Loucy (cell line): ENCODE data around the gene UBR1.
A peak's percentile ranks its signal among the peaks of the same experiment; 100 is the strongest.

ENCODE experiments used
- H2AFZ ChIP-seq: fragments of 200-600 bp; sonication (generic); 2 replicates; pipeline ENCODE4 v1.6.0; 2016; ENCODE audit warnings: antibody characterized with exemption, mild to moderate bottlenecking, low read length, moderate library complexity
- H3F3A ChIP-seq: fragments of 200-600 bp; 2 replicates; pipeline ENCODE4 v1.6.0; 2016; ENCODE audit warnings: antibody characterized with exemption, low read depth, mild to moderate bottlenecking
- H3K27me3 ChIP-seq: fragments of 200-600 bp; sonication (generic); 2 replicates; pipeline ENCODE4 v1.6.1; 2014; ENCODE audit warnings: low read length, mild to moderate bottlenecking; ENCODE audit not compliant: insufficient read depth, poor library complexity, severe bottlenecking
- H3K36me3 ChIP-seq: fragments of 200-600 bp; sonication (generic); 2 replicates; pipeline ENCODE4 v1.6.1; 2016; ENCODE audit warnings: low read length; ENCODE audit not compliant: insufficient read depth
- H3K4me1 ChIP-seq: fragments of 200-600 bp; sonication (generic); 2 replicates; pipeline ENCODE4 v1.5.1; 2014; ENCODE audit warnings: low read length, mild to moderate bottlenecking; ENCODE audit not compliant: insufficient read depth, poor library complexity, severe bottlenecking
- H3K4me2 ChIP-seq: fragments of 200-600 bp; sonication (generic); 2 replicates; pipeline ENCODE4 v1.6.0; 2014; ENCODE audit warnings: antibody characterized with exemption, low read length, low read depth, mild to moderate bottlenecking; ENCODE audit not compliant: poor library complexity, severe bottlenecking
- H3K4me3 ChIP-seq: fragments of 200-600 bp; sonication (generic); 2 replicates; pipeline ENCODE4 v1.5.1; 2014; ENCODE audit warnings: low read length, mild to moderate bottlenecking, mixed read lengths; ENCODE audit not compliant: poor library complexity, severe bottlenecking
- H3K79me2 ChIP-seq: fragments of 200-600 bp; sonication (generic); 2 replicates; pipeline ENCODE4 v1.6.1; 2014; ENCODE audit warnings: low read length; ENCODE audit not compliant: insufficient read depth
- H3K9ac ChIP-seq: fragments of 200-600 bp; sonication (generic); 2 replicates; pipeline ENCODE4 v1.6.0; 2014; ENCODE audit warnings: mild to moderate bottlenecking, low read depth, low read length, moderate library complexity; ENCODE audit not compliant: poor library complexity, severe bottlenecking
- H3K9me2 ChIP-seq: fragments of 200-600 bp; sonication (generic); replicated peaks from 2 replicates; pipeline ENCODE4 v1.6.1; 2016; ENCODE audit warnings: low read depth, low read length, mixed read lengths
- H3K9me3 ChIP-seq: fragments of 200-600 bp; sonication (generic); 2 replicates; pipeline ENCODE4 v1.6.1; 2014; ENCODE audit warnings: mild to moderate bottlenecking, antibody characterized with exemption, low read length, low read depth; ENCODE audit not compliant: insufficient read depth
- H4K20me1 ChIP-seq: fragments of 200-600 bp; sonication (generic); 2 replicates; pipeline ENCODE4 v1.6.0; 2014; ENCODE audit warnings: antibody characterized with exemption, low read length, mild to moderate bottlenecking; ENCODE audit not compliant: insufficient read depth, poor library complexity, severe bottlenecking
- EZH2phosphoT487 ChIP-seq: fragments of 200-600 bp; IDR thresholded peaks from 2 replicates; pipeline ENCODE4 v1.6.1; 2018; ENCODE audit warnings: antibody characterized with exemption, mild to moderate bottlenecking, moderate library complexity, borderline replicate concordance
- TF ChIP-seq, protein P1 (sequence below): fragments of 200-600 bp; sonication (generic); conservative IDR thresholded peaks from 2 replicates; pipeline ENCODE4 v1.5.1; 2014; ENCODE audit warnings: mild to moderate bottlenecking, antibody characterized with exemption, low read length

Gene UBR1

DNA sequence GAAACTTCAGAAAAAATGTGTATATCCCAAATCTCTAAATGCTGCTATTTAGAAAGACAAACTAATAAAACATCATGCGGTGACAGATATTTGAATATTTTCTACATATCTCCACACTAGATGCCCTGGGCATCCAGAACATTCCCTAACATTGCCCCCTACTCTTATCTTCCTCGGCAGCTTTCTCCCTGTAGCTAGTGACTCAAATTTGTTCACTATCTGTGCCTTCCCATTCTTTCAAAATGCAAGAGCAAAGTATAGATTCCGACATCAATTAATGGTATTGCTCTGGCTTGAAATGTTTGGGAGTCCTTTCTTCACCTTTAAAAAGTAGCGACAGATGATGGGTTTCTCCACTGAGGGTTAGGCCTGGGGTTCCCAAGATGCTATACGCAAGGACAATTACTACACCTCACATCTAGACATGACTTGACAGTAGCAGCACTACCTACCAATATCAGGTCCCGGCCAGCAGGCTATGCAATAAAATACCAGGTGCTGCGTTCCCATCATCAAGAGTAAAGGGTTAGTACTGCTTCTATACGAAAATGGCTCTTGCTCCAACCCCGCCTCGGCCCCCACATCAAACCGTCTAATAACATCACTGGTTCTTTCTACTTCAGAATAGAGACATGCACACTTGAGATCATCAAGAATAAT, 631 bp downstream of the UBR1 start:
- Histone ChIP-seq H3K9me3 (no peaks in the 10 kb centered on the region), H3K4me2 (peak overlapping the region; percentile 99), H3F3A (no peaks in the 10 kb centered on the region), H3K36me3 (no peaks in the 10 kb centered on the region), H3K27me3 (no peaks in the 10 kb centered on the region), H3K4me3 (peak overlapping the region; percentile 89), H3K4me1 (peaks cover 43% of the 10 kb centered on the region), H3K9ac (peak overlapping the region; percentile 85), H3K79me2 (peaks cover 58% of the 10 kb centered on the region), H2AFZ (peak overlapping the region; percentile 87), H4K20me1 (peaks cover 21% of the 10 kb centered on the region), H3K9me2 (no peaks in the 10 kb centered on the region)
- TF ChIP-seq, protein P1, sequence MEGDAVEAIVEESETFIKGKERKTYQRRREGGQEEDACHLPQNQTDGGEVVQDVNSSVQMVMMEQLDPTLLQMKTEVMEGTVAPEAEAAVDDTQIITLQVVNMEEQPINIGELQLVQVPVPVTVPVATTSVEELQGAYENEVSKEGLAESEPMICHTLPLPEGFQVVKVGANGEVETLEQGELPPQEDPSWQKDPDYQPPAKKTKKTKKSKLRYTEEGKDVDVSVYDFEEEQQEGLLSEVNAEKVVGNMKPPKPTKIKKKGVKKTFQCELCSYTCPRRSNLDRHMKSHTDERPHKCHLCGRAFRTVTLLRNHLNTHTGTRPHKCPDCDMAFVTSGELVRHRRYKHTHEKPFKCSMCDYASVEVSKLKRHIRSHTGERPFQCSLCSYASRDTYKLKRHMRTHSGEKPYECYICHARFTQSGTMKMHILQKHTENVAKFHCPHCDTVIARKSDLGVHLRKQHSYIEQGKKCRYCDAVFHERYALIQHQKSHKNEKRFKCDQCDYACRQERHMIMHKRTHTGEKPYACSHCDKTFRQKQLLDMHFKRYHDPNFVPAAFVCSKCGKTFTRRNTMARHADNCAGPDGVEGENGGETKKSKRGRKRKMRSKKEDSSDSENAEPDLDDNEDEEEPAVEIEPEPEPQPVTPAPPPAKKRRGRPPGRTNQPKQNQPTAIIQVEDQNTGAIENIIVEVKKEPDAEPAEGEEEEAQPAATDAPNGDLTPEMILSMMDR = no peak
- TF ChIP-seq EZH2phosphoT487 = no peak

DNA sequence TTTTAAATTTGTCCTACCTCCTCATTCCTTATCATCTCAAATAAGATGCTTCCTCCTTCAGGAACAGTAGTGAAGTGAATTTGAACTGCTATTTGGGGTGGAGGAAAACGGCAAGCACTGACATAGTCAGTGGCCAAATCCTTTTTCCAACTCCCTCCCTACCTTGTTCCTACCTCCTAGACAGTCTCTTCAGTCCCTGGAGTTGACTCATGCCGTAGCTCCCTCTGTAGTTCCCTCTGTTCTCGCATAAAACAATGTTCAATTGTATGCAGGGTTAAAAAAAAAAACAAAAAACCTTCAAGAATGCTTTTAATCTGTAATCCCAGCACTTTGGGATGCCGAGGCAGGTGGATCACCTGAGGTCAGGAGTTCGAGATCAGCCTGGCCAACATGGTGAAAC, 1.4 kb downstream of the UBR1 start:
- H3K4me3 ChIP-seq = peak overlapping the region; percentile 89
- H3K79me2 ChIP-seq = peaks cover 66% of the 10 kb centered on the region
- peak overlapping the region; percentile 85 for H3K9ac ChIP-seq

GRCh38 chr15:43103907-43104306, 1.9 kb downstream of the UBR1 start:
- H3K4me3 ChIP-seq = peak overlapping the region; percentile 89
- H2AFZ ChIP-seq = no peak overlapping the region
- H3K9me3 ChIP-seq = no peaks in the 10 kb centered on the region
- H3K36me3 ChIP-seq = no peaks in the 10 kb centered on the region
- H3K4me1 ChIP-seq = peaks cover 49% of the 10 kb centered on the region
- no peak for TF ChIP-seq EZH2phosphoT487
- TF ChIP-seq, protein P1 = no peak
- peaks cover 28% of the 10 kb centered on the region for H4K20me1 ChIP-seq
- no peaks in the 10 kb centered on the region for H3F3A ChIP-seq
- peaks cover 71% of the 10 kb centered on the region for H3K79me2 ChIP-seq
- no peaks in the 10 kb centered on the region for H3K9me2 ChIP-seq
- peak overlapping the region; percentile 99 for H3K4me2 ChIP-seq
- H3K27me3 ChIP-seq = no peaks in the 10 kb centered on the region
- peak overlapping the region; percentile 85 for H3K9ac ChIP-seq

More for the DNA sequence above, 1.4 kb downstream of the UBR1 start:
- TF ChIP-seq, protein P1 = no peak
- no peak for TF ChIP-seq EZH2phosphoT487
- Histone ChIP-seq H4K20me1 (peaks cover 25% of the 10 kb centered on the region), H3K27me3 (no peaks in the 10 kb centered on the region), H3K9me2 (no peaks in the 10 kb centered on the region), H3F3A (no peaks in the 10 kb centered on the region), H2AFZ (no peak overlapping the region), H3K36me3 (no peaks in the 10 kb centered on the region), H3K4me2 (peak overlapping the region; percentile 99), H3K4me1 (peaks cover 49% of the 10 kb centered on the region), H3K9me3 (no peaks in the 10 kb centered on the region)
